ENCODE data around the gene ACLY.

DNA sequence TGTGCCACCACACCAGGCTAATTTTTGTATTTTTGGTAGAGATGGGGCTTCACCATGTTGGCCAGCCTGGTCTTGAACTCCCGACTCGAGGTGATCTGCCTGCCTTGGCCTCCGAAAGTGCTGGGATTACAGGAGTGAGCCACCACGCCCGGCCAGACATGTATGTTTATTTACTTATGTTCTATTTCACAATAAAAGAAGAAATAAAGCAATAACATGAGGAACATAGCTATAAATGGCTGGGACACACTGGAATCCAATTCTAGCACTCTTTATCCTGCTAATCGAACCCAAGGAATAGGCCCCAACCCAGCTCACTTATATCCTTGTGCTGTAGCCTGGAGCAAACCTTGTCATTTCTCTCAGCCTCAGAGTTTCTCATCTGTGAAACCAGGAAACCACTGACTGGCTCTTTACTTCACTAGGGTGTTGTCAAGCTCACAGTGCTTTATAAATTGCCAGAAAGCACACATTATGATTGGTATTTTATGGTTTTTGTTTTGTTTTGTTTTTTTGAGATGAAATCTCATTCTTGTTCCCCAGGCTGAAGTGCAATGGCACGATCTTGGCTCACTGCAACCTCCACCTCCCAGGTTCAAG is 7.3 kb upstream of the ACLY start:
- TF ChIP-seq, protein P1, sequence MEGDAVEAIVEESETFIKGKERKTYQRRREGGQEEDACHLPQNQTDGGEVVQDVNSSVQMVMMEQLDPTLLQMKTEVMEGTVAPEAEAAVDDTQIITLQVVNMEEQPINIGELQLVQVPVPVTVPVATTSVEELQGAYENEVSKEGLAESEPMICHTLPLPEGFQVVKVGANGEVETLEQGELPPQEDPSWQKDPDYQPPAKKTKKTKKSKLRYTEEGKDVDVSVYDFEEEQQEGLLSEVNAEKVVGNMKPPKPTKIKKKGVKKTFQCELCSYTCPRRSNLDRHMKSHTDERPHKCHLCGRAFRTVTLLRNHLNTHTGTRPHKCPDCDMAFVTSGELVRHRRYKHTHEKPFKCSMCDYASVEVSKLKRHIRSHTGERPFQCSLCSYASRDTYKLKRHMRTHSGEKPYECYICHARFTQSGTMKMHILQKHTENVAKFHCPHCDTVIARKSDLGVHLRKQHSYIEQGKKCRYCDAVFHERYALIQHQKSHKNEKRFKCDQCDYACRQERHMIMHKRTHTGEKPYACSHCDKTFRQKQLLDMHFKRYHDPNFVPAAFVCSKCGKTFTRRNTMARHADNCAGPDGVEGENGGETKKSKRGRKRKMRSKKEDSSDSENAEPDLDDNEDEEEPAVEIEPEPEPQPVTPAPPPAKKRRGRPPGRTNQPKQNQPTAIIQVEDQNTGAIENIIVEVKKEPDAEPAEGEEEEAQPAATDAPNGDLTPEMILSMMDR (IDR thresholded peaks at IDR 0.05; ENCODE audit: poor library complexity) = no peak
- no peak for TF ChIP-seq EZH2phosphoT487 (IDR thresholded peaks at IDR 0.05; ENCODE audit: low read depth, severe bottlenecking, unreplicated experiment)
